Stimulated activated CD4-positive, alpha-beta T cell treated with anti-CD3 and anti-CD28 coated beads, Interleukin-15, amount 100 ng/mL, for 24 hours (primary cell): ENCODE results near the gene AFF2.

Experiments
- DNase-seq: peaks from one replicate; pipeline ENCODE4 v3.0.0-alpha.2; 2020

The AFF2 gene

GRCh38 chrX:148592595-148592994 is 92.2 kb downstream of the AFF2 start:
- no peak for DNase-seq

GRCh38 chrX:148593146-148593545 is 92.7 kb downstream of the AFF2 start:
- DNase-seq: no peak

GRCh38 chrX:148593987-148594386 is 93.6 kb downstream of the AFF2 start:
- no peak for DNase-seq

GRCh38 chrX:148599404-148599803 is 99.0 kb downstream of the AFF2 start:
- DNase-seq: no peak

GRCh38 chrX:148600131-148600530 is 99.7 kb downstream of the AFF2 start:
- DNase-seq: no peak

GRCh38 chrX:148600581-148600980 is 100.2 kb downstream of the AFF2 start:
- DNase-seq: no peak

- no peak for DNase-seq
Measured at GRCh38 chrX:148601034-148601433, 100.6 kb downstream of the AFF2 start.

GRCh38 chrX:148609515-148610327 is 109.3 kb downstream of the AFF2 start:
- peak; percentile 16 for DNase-seq

GRCh38 chrX:148610328-148610698 is 109.9 kb downstream of the AFF2 start:
- DNase-seq: no peak

- DNase-seq: no peak
Measured at GRCh38 chrX:148611993-148612392, 111.6 kb downstream of the AFF2 start.

GRCh38 chrX:148612431-148612830 is 112.0 kb downstream of the AFF2 start:
- DNase-seq: no peak

GRCh38 chrX:148613636-148614035 is 113.2 kb downstream of the AFF2 start:
- DNase-seq: no peak

- no peak for DNase-seq
Measured at GRCh38 chrX:148615491-148615890, 115.1 kb downstream of the AFF2 start.

GRCh38 chrX:148618470-148619445 is 118.3 kb downstream of the AFF2 start:
- DNase-seq: no peak

GRCh38 chrX:148620023-148620422 is 119.6 kb downstream of the AFF2 start:
- no peak for DNase-seq

GRCh38 chrX:148624951-148625474 is 124.6 kb downstream of the AFF2 start:
- no peak for DNase-seq

- no peak for DNase-seq
Measured at GRCh38 chrX:148628621-148629020, 128.2 kb downstream of the AFF2 start.

- DNase-seq: no peak
Measured at GRCh38 chrX:148629434-148629833, 129.0 kb downstream of the AFF2 start.

- no peak for DNase-seq
Measured at GRCh38 chrX:148632444-148632843, 132.0 kb downstream of the AFF2 start.

GRCh38 chrX:148633218-148633908 is 132.9 kb downstream of the AFF2 start:
- no peak for DNase-seq

GRCh38 chrX:148634591-148634990 is 134.2 kb downstream of the AFF2 start:
- no peak for DNase-seq

GRCh38 chrX:148643460-148643859 is 143.0 kb downstream of the AFF2 start:
- no peak for DNase-seq

- no peak for DNase-seq
Measured at GRCh38 chrX:148647651-148648050, 147.2 kb downstream of the AFF2 start.
